Activated gamma-delta T cell (primary cell): Measurements from ENCODE around the gene SIVA1.

Source experiments
- DNase-seq: peaks from one replicate; lab custom pipeline; 2025; lab: John Stamatoyannopoulos, UW

The SIVA1 gene

GRCh38 chr14:104797115-104798044, 44.4 kb downstream of the SIVA1 start:
- DNase-seq: no peak

GRCh38 chr14:104798300-104799243, 45.6 kb downstream of the SIVA1 start:
- DNase-seq: no peak

DNA sequence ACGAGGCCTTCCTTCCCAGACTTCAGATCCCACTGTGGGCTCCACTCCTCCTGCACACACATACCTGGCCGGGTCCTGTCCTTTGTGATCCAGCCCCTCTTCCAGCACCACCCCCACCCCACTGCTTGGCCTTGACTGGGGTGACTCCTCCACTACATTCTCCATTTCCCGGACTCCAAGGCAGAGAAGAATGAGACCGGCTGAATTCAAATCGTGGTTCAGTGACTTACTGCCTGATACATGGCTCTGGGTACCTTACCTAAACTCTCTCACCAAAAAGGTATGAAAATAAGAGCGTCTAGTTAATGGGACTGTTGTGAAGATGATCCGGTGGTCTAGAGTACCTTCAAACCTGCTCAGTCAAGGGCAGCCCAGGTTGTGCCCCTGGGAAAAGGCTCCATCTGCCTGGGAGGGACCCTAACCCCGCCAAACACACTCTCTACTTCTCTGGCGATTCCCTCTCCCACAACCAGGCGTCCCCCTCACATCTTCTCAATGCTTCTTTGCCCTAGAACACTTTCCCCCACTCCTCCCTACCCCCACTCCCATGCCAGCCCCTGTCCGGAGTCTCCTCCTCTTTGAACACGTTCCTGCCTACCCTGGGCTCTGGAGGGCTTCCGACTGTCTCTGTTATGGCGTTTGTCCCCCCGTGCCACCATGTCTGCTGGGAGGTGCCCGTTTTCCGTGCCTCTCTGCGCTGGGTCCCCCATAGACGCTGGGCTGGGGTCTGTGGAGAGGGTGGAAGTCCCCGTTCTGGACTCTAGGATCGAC, 46.5 kb downstream of the SIVA1 start:
- no peak for DNase-seq

DNA sequence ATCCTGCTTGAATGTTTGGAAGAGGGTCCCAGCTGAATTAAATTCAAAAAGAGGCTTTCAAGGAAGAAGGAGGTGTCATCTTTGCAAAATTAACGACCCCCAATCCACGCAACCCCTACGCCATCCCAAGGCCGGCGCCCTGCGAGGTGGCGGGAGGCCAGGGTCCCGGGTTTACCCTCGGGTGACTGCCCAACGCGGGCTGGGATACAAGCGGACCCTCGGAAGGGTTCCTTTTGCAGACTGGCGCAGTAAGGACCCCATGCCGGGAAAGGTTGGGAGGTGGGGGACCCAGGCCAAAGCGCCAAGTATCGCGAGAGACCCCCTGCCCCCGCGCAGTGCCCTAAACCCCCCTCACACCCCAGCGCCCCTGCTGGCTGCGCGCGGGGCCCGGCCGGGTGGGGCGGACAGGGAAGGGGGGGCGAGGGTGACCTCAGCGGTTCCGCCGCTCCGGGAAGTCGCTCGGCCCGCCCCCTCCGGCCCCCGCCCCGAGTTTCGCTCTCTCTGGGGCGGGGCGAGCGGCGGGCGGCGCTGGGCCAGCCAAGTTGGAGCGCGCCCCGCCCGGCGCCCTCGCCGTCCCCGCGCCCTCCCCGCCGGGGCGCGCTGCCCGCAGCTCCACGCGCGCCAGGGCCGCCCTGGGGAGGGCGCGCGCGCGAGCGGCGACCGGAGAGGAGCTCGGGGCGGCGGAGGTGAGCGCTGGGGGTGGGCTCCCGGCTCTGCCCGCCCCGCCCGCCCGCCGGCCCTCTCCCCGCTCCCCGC, 47.2 kb downstream of the SIVA1 start:
- DNase-seq: peak; percentile 77

GRCh38 chr14:104800771-104801519, 48.0 kb downstream of the SIVA1 start, which contains the start of gene ZBTB42:
ZBTB42 (plus strand) TSS chr14:104801101; CDS start chr14:104801198, 97 bp downstream.
- DNase-seq: peak; percentile 71

DNA sequence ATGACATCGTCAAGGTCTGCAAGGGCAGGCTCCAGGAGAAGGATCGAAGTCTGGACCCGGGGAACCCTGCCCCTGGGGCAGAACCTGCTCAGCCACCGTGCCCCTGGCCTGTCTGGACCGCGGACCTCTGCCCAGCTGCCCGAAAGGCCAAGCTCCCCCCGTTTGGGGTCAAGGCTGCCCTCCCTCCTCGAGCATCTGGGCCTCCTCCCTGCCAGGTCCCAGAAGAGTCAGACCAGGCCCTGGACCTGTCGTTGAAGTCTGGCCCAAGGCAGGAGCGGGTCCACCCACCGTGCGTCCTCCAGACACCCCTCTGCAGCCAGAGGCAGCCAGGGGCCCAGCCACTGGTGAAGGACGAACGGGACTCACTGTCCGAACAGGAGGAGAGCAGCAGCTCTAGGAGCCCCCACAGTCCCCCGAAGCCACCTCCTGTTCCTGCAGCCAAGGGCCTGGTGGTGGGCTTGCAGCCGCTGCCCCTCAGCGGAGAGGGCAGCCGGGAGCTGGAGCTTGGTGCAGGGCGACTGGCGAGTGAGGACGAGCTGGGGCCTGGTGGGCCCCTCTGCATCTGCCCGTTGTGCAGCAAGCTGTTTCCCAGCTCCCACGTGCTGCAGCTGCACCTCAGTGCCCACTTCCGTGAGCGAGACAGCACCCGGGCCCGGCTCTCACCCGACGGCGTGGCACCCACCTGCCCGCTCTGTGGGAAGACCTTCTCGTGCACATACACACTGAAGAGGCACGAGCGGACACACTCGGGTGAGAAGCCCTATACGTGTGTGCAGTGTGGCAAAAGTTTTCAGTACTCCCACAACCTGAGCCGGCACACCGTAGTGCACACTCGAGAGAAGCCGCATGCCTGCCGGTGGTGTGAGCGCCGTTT, 48.8 kb downstream of the SIVA1 start:
- DNase-seq: no peak

GRCh38 chr14:104802394-104803184, 49.6 kb downstream of the SIVA1 start:
- DNase-seq: no peak

DNA sequence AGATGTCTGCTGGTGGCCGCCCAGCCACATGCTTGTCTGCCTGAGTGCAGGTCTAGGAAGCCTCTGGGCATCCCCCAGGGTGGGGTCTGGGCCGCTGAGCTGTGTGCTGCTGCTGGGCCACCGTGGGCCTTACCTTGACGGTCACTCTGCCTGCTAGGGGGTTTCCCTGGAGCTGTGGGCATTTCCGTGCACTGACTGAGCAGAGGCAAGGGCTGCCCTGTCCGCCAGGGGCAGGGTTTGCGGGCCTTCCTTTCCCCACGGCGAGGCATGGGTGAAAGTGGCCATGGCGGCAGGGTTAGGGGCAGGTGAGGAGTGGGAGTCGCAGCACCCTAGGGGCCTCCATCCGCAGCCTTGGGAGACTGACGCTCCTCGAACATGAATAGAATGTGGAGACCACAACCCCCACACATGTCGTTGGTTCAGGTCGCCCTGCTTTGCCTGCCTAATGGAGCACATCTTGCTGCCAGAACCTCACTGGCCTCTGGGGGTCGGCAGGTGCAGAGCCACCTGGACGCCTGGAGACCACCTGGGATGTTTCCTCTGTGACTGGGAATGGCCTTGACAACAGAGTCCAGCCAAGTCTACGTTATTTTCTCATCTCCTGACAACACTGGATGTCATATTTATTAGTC, 50.4 kb downstream of the SIVA1 start:
- no peak for DNase-seq

GRCh38 chr14:104803912-104804410, 51.0 kb downstream of the SIVA1 start:
- DNase-seq: no peak

DNA sequence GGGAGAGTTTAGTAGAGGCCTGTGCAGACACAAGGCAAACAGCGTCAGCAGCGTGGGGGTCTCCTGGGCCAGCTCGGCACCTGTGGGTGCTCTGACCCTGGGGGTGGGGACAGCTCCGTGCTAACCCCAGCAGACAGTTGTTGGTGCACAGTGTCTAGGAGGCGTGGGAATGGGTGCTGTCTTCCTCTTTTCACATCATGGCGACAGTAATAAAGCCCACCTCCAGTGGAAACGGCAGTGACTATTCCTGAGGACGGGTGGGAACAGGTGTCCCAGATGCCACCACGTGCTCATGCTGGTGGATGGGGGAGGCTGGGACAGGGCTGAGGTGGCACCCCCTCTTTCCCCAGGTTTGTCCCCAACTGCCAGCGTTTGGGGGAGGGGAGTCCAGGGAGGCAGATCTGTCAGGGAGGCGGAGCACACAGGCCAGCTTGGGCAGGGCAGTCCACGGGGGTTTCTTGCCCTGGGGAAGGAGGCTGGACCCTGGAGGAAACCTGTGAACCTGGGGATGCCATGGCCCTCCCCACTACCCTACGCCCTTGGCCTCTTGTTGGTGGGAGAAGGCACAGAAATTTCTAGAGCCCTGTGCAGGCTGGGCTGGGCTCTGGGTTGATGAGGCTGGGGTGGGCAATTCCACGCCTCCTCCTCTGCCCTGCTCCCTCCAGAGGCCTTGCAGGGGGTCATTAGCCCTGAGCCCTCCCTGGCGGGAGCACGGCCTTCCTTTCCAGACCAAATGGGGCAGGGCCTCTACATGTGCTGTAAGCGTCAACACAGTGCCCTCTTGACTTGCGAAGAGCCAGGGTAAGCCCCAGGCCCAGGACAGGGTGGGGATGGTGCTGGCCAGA, 51.8 kb downstream of the SIVA1 start:
- no peak for DNase-seq

- no peak for DNase-seq
These were observed 52.4 kb downstream of the SIVA1 start for GRCh38 chr14:104805326-104805678.

GRCh38 chr14:104805941-104806624, 53.1 kb downstream of the SIVA1 start:
- DNase-seq: no peak

DNA sequence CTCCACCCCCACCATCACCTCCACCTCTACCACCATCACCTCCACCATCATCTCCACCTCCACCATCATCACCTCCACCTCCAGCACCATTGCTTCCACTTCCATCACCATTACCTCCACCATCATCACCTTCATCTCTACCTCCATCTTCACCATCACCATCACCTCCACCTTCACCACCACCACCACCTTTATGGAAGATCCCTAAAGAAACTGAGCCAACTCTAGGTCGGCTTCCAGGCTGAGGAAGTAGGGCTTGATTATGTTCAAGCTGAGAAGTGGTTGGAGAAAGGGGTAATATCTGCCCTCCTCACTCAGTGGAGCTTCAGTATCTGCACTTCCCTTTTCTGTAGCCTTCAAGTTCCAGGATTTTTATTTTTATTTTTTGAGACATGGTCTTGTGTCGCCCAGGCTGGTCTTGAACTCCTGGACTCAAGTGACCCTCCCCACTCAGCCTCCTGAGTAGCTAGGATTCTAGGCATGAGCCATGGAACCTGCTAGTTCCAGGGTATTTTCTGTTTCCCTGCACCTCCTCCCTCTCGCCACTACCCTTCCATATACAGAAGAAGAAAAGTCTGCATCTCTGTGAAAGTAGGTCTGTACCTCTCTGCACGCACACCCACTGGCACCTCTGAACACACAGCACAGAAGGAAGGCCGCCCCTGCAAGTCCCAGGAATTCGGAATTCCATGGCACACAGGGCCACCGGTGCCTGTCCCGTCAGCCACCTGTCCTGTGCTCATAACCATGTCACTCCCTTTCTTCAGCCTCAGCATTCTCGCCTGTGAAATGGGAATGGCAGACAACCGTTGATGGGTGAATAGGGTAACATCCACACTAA, 53.9 kb downstream of the SIVA1 start:
- DNase-seq: no peak

GRCh38 chr14:104808456-104808855, 55.5 kb downstream of the SIVA1 start:
- DNase-seq: no peak
